ENCODE measurements around the gene GRK6. TPM values are rescaled to one million over a fixed set of nuclear protein-coding genes. Genes with fewer than 3 reads are reported as not detected.

The GRK6 gene
- total RNA-seq, 4 donors from 2014 or later: 29.1 to 62.2 (median 37.1) TPM

DNA sequence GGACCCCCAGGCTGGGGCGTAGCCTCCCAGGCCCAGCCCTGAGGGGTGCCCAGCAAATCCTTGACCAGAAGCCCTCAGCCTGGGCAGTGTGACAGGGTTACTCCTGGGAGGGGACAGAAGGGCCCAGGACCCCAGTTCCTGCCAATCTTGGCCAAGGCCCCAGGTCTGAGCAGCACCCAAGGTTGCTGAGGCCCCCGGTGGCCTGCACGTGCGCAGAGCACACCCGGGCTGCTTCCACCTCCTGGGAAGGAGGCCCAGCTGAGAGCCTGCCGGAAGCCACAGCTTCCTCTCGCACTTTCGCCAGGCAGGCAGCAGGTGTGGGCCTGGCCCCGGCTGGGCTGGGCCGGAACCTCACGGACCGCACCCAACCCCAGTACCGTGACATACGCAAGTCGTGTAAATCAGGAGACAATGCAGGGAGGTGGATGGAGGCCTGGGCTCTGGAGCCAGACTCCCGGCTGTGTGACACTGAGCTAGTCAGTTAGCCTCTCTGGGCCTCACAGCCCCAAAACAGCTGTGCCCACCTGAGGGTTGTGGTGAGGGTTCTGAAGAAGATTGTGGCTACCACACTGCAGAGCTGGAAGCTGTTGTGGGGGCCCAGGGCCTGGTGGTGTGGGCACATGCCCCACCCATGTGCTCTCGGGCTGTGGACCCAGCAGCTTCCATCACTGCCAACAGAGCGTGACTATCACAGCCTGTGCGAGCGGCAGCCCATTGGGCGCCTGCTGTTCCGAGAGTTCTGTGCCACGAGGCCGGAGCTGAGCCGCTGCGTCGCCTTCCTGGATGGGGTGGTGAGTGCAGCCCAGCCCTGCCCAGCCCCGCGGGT, 5.1 kb downstream of the GRK6 start:
- Histone ChIP-seq H3K4me1 (peaks cover 76% of the 10 kb centered on the region), H3K27ac (peak overlapping the region; percentile 15), H3K4me3 (no peak overlapping the region)

DNA sequence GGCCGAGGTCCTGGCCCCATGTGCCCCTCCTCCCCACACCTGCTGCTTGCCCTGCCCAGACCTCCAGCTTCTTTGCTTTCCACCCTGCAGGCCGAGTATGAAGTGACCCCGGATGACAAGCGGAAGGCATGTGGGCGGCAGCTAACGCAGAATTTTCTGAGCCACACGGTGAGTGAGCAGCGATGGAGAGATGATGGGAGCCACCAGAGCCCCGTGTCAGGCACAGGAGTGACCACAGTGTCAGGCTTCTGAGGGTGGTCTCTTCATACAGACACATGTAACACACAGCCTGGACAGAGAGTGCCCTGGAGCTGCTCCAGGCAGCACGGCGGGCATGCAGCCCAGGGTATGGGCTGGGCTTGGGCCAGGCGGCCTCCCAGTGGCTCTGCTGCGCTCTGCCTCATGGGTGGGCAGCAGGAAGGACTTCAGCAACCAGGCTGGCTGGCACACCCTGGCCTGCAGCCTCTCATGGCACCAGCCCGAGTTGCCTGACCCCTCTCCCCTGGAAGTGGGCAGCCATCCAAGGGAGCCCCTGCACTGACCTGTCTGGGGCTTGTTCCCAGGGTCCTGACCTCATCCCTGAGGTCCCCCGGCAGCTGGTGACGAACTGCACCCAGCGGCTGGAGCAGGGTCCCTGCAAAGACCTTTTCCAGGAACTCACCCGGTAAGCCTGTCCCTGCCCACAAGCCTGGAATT, 5.8 kb downstream of the GRK6 start:
- Histone ChIP-seq H3K9me3 (no peaks in the 10 kb centered on the region), H3K4me3 (no peak overlapping the region), H3K36me3 (peaks cover 54% of the 10 kb centered on the region), H3K4me1 (peaks cover 71% of the 10 kb centered on the region), H3K27ac (no peak overlapping the region), H3K27me3 (no peaks in the 10 kb centered on the region)
- WGBS: 65% methylated on average over 4 of the region's 18 CpGs
- no peak for DNase-seq (ENCODE audit: low spot score in 2 of 2)
- no peak for TF ChIP-seq POLR2A (IDR thresholded peaks at IDR 0.05)
- TF ChIP-seq, protein P1, sequence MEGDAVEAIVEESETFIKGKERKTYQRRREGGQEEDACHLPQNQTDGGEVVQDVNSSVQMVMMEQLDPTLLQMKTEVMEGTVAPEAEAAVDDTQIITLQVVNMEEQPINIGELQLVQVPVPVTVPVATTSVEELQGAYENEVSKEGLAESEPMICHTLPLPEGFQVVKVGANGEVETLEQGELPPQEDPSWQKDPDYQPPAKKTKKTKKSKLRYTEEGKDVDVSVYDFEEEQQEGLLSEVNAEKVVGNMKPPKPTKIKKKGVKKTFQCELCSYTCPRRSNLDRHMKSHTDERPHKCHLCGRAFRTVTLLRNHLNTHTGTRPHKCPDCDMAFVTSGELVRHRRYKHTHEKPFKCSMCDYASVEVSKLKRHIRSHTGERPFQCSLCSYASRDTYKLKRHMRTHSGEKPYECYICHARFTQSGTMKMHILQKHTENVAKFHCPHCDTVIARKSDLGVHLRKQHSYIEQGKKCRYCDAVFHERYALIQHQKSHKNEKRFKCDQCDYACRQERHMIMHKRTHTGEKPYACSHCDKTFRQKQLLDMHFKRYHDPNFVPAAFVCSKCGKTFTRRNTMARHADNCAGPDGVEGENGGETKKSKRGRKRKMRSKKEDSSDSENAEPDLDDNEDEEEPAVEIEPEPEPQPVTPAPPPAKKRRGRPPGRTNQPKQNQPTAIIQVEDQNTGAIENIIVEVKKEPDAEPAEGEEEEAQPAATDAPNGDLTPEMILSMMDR (IDR thresholded peaks at IDR 0.05): no peak
- no peak for TF ChIP-seq POLR2AphosphoS5 (IDR thresholded peaks at IDR 0.05)
- TF ChIP-seq EP300 (IDR thresholded peaks at IDR 0.05): no peak

More for the DNA sequence above, 5.1 kb downstream of the GRK6 start:
- 70% methylated on average over 6 of the region's 29 CpGs for WGBS
- TF ChIP-seq EP300 (IDR thresholded peaks at IDR 0.05) (no peak), POLR2AphosphoS5 (IDR thresholded peaks at IDR 0.05) (peak in 1 of 3 donors; percentile 26), POLR2A (IDR thresholded peaks at IDR 0.05) (no peak)
- TF ChIP-seq, protein P1 (IDR thresholded peaks at IDR 0.05): no peak
- Histone ChIP-seq H3K36me3 (peaks cover 49% of the 10 kb centered on the region), H3K27me3 (no peaks in the 10 kb centered on the region), H3K9me3 (no peaks in the 10 kb centered on the region)
- DNase-seq (ENCODE audit: low spot score in 2 of 2): peak in 1 of 2 donors; percentile 74

DNA sequence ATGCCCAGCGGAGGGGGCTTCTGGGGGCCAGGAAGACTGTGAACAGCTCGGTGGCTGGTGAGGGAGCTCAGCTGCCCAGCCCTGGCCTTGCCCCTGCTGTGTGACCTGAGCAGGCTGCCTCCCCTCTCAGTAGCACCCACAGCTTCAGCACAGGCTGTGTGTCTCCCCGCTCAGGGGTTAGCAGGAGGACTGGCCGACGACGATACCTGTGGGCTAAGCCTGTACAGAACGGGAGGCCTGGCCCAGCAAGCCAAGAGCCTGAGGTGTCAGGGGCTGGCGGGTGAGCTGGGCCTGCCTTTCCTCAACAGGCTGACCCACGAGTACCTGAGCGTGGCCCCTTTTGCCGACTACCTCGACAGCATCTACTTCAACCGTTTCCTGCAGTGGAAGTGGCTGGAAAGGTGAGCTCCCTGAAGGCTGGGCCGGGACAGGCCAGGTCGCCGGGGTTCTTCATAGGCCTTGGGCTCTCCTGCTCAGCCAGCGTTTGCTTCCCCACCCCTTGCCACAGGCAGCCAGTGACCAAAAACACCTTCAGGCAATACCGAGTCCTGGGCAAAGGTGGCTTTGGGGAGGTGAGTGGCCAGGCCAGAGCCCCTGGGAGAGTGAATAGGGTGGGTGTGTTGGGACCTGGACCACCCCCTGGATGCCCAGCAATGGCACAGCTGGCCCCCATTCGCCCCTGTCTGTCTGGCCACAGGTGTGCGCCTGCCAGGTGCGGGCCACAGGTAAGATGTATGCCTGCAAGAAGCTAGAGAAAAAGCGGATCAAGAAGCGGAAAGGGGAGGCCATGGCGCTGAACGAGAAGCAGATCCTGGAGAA, 6.6 kb downstream of the GRK6 start:
- 79% methylated on average over 22 of the region's 25 CpGs for WGBS
- Histone ChIP-seq H3K4me3 (no peak overlapping the region), H3K9me3 (no peaks in the 10 kb centered on the region), H3K36me3 (peaks cover 62% of the 10 kb centered on the region), H3K27me3 (no peaks in the 10 kb centered on the region), H3K4me1 (peaks cover 63% of the 10 kb centered on the region), H3K27ac (no peak overlapping the region)
- no peak for DNase-seq (ENCODE audit: low spot score in 2 of 2)
- TF ChIP-seq, protein P1 (IDR thresholded peaks at IDR 0.05): no peak
- TF ChIP-seq EP300 (IDR thresholded peaks at IDR 0.05) (no peak), POLR2AphosphoS5 (IDR thresholded peaks at IDR 0.05) (no peak), POLR2A (IDR thresholded peaks at IDR 0.05) (no peak)

DNA sequence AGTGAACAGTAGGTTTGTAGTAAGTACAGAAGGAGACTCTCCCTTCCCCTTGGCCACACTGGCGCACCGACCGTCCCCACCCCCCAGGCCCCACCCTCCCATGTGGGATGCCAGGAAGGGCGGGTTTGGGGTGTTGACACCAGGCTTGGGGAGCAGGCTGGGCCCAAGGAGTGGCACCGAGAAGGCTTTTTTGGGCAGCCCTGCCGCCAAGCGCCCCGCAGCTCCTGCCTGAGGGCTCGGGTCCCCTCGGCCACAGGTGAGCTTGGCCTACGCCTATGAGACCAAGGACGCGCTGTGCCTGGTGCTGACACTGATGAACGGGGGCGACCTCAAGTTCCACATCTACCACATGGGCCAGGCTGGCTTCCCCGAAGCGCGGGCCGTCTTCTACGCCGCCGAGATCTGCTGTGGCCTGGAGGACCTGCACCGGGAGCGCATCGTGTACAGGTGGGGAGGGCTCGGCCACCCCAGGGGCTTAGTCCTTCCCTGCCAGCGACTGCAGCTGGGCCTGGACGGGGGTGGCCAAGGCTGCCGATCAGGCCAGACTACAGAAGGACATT, 7.3 kb downstream of the GRK6 start:
- Histone ChIP-seq H3K27ac (no peak overlapping the region), H3K36me3 (peaks cover 62% of the 10 kb centered on the region), H3K4me3 (no peak overlapping the region), H3K9me3 (no peaks in the 10 kb centered on the region), H3K27me3 (no peaks in the 10 kb centered on the region), H3K4me1 (peaks cover 56% of the 10 kb centered on the region)
- no peak for DNase-seq (ENCODE audit: low spot score in 2 of 2)
- 82% methylated on average over 5 of the region's 29 CpGs for WGBS
- no peak for TF ChIP-seq POLR2AphosphoS5 (IDR thresholded peaks at IDR 0.05)
- TF ChIP-seq POLR2A (IDR thresholded peaks at IDR 0.05): no peak
- no peak for TF ChIP-seq EP300 (IDR thresholded peaks at IDR 0.05)
- TF ChIP-seq, protein P1 (IDR thresholded peaks at IDR 0.05): no peak
